HepG2 (cell line): ENCODE data around the gene MRPL3. TPM values are rescaled to one million over a fixed set of nuclear protein-coding genes. Genes with fewer than 3 reads are reported as not detected.

Experiments used
- CHD2 ChIP-seq: IDR thresholded peaks from 2 replicates; pipeline ENCODE4 v1.6.1; 2011; ENCODE audit warnings: low read depth, low read length, improper control_type of control experiment
- HMG20B ChIP-seq: conservative IDR thresholded peaks from 2 replicates; pipeline ENCODE4 v1.6.1; 2016; ENCODE audit warnings: missing genetic modification reagents, missing compliant biosample characterization
- HOXA9 ChIP-seq: sonication (generic); formaldehyde crosslinking; IDR thresholded peaks from 2 replicates; pipeline ENCODE4 v1.8.1; 2022; ENCODE audit warnings: missing genetic modification reagents, mild to moderate bottlenecking, moderate library complexity, borderline replicate concordance
- TBX2 ChIP-seq: sonication (generic); formaldehyde crosslinking; IDR thresholded peaks from 2 replicates; pipeline ENCODE4 v1.5.0; 2020; ENCODE audit warnings: missing genetic modification reagents, mild to moderate bottlenecking, borderline replicate concordance
- ZNF577 ChIP-seq: sonication (generic); formaldehyde crosslinking; IDR thresholded peaks from 2 replicates; pipeline ENCODE4 v1.4.0; 2020; ENCODE audit warnings: mild to moderate bottlenecking, low read depth, missing genetic modification reagents, borderline replicate concordance
- ZNF766 ChIP-seq: sonication (generic); formaldehyde crosslinking; IDR thresholded peaks from 2 replicates; pipeline ENCODE4 v1.5.0; 2020; ENCODE audit warnings: missing genetic modification reagents, borderline replicate concordance
- polyA plus RNA-seq, 8 experiments: library from polyadenylated mRNA; depleted of rRNA in 3 of 8; stranded (reverse) in 7 of 8; unstranded in 1 of 8; fragments of >200 nt; fragmentation: Illumina TruSeq in 4 of 8; extraction: Trizol in 4 of 8; gene quantifications; 2 replicates each; pipeline versions ENCODE4 v1.2.1 to v1.2.3, GENCODE V29; 2011 to 2016; ENCODE audit warnings: low read depth in 4 of 8, missing spikeins in 1 of 8, mixed read lengths in 1 of 8; ENCODE audit not compliant: insufficient read depth in 1 of 8
- total RNA-seq, 5 experiments: library from RNA; depleted of rRNA; stranded (reverse); fragments of >200 nt; fragmentation: Illumina TruSeq; extraction: Trizol; gene quantifications; 2 replicates each; pipeline ENCODE4 v1.2.3, GENCODE V29; 2016; ENCODE audit warnings: low read depth in 1 of 5
- TF ChIP-seq, protein P1 (sequence below): sonication (generic); formaldehyde crosslinking; IDR thresholded peaks from 2 replicates; pipeline ENCODE4 v1.8.1; 2023; ENCODE audit warnings: mild to moderate bottlenecking, moderate library complexity, missing genetic modification reagents
- TF ChIP-seq, protein P2 (sequence below): sonication (generic); formaldehyde crosslinking; IDR thresholded peaks from 2 replicates; pipeline ENCODE4 v1.5.0; 2020; ENCODE audit warnings: mild to moderate bottlenecking, missing genetic modification reagents
- TF ChIP-seq, protein P3 (sequence below): sonication (generic); formaldehyde crosslinking; conservative IDR thresholded peaks from 2 replicates; pipeline ENCODE4 v1.4.0; 2020; ENCODE audit warnings: missing genetic modification reagents

Gene MRPL3
- total and polyA plus RNA-seq, 2 of the 13 experiments (the other 11 are each of a cell fraction or from before 2014, with no cell fraction given), result 114 to 172 TPM

DNA sequence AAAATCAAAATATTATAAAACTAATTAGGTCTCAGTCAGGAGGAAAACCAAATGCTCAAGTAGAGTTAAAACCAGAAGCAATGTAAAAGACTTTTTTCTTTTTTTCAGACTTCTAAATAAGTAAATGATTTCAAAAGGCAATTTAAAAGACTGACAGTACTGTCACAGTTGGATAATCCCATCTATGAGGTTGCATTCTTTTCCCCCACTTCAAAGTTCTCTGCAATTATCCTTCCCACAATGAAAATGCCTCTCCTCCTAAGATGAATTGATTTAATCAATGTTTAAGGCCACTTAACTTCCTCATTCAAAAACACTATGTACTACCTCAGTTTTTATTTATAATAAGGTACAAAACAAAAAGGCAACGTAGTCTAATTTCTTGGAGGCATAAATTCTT is 8.1 kb downstream of the MRPL3 start (continued):
- TF ChIP-seq HOXA9 (CRISPR knock-in tag), result no peak
- TF ChIP-seq, protein P1, sequence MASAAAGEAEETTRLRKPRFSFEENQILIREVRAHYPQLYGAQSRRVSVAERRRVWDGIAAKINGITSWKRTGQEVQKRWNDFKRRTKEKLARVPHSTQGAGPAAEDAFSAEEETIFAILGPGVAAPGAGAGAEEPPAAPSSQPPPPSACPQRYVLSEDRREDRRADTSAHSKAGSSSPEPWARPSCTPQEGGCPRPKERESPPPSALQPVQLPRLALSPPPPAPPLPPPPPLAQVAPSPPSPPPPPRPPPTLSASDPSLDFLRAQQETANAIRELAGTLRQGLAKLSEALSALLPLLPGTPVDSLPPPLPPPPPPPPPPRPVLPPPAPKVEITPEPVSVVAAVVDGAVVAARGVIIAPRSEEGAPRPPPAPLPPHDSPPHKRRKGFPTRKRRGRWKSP, result no peak
- no peak for TF ChIP-seq TBX2 (CRISPR knock-in tag)
- no peak for TF ChIP-seq ZNF766
- TF ChIP-seq ZNF577 (CRISPR knock-in tag), result no peak
- no peak for TF ChIP-seq CHD2
- TF ChIP-seq, protein P2, sequence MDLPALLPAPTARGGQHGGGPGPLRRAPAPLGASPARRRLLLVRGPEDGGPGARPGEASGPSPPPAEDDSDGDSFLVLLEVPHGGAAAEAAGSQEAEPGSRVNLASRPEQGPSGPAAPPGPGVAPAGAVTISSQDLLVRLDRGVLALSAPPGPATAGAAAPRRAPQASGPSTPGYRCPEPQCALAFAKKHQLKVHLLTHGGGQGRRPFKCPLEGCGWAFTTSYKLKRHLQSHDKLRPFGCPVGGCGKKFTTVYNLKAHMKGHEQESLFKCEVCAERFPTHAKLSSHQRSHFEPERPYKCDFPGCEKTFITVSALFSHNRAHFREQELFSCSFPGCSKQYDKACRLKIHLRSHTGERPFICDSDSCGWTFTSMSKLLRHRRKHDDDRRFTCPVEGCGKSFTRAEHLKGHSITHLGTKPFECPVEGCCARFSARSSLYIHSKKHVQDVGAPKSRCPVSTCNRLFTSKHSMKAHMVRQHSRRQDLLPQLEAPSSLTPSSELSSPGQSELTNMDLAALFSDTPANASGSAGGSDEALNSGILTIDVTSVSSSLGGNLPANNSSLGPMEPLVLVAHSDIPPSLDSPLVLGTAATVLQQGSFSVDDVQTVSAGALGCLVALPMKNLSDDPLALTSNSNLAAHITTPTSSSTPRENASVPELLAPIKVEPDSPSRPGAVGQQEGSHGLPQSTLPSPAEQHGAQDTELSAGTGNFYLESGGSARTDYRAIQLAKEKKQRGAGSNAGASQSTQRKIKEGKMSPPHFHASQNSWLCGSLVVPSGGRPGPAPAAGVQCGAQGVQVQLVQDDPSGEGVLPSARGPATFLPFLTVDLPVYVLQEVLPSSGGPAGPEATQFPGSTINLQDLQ (CRISPR knock-in tag), result no peak
- no peak for TF ChIP-seq HMG20B
- TF ChIP-seq, protein P3, sequence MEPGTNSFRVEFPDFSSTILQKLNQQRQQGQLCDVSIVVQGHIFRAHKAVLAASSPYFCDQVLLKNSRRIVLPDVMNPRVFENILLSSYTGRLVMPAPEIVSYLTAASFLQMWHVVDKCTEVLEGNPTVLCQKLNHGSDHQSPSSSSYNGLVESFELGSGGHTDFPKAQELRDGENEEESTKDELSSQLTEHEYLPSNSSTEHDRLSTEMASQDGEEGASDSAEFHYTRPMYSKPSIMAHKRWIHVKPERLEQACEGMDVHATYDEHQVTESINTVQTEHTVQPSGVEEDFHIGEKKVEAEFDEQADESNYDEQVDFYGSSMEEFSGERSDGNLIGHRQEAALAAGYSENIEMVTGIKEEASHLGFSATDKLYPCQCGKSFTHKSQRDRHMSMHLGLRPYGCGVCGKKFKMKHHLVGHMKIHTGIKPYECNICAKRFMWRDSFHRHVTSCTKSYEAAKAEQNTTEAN (CRISPR knock-in tag), result no peak
